ENCODE data around the gene VPS13D.

Gene VPS13D

DNA sequence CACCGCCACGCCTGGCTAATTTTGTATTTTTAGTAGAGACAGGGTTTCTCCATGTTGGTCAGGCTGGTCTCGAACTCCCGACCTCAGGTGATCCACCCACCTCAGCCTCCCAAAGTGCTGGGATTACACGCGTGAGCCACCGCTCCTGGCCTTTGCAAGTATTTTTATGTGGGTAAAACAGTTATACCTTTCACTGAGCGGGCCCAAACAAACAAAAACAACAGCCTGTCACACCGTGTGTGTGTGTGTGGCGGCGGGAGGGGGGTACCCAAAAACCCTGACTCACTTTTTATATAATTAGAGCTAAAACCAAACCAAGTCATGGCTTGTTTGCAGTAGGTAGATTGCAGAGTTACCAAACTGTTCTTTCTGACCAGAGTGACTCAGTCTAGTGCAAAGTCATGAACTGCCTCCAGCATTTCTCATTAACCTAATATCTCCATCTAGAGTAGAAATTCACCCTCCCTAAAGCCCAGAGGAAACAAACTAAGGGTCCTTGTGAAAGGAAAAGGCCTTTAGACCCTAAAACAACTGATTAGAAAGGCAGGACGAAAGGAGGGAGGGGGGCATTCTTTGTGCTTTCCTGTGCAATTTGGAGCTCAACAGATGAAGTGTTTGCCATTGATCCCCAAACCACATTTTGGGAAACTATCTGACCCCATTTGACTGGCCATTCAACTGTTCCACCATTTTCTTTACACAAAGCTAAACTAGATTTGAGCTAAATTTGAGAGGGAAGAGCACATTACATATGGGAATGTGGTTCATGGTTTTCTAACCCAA, 207.2 kb downstream of the VPS13D start:
- no peak overlapping the region for H3K27ac ChIP-seq
- no peak overlapping the region for H3K4me3 ChIP-seq
- no peak overlapping the region for H3K9ac ChIP-seq (ENCODE audit: insufficient read length)
- TF ChIP-seq EZH2 (IDR thresholded peaks at IDR 0.05), result no peak
- no peak for DNase-seq (ENCODE audit: low read depth, low spot score)
- no peaks in the 10 kb centered on the region for H3K36me3 ChIP-seq (ENCODE audit: insufficient read depth, low read length)
- H3K9me3 ChIP-seq (ENCODE audit: low read depth, low read length), result no peaks in the 10 kb centered on the region

DNA sequence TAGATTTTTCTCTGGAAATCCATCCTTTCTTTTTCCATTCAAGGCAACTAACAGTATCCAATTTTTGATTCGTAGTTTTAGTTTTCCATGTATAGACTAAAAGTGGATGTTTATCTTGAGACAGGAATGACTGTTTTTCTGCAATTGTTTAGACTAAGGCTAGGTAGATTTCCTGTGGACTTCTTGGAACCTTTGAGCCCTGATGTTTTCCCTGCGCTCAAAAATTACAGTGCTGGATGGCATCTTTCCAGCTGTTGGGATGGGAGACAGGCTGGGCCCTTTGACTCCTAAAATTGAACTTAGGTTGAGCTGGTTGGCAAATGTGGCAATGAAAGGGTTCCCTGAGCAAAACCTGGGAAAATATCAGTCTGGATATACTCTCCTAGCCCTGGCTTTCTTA, 207.8 kb downstream of the VPS13D start:
- no peak overlapping the region for H3K9ac ChIP-seq (ENCODE audit: insufficient read length)
- H3K9me3 ChIP-seq (ENCODE audit: low read depth, low read length), result no peaks in the 10 kb centered on the region
- H3K36me3 ChIP-seq (ENCODE audit: insufficient read depth, low read length), result no peaks in the 10 kb centered on the region
- H3K27ac ChIP-seq, result no peak overlapping the region
- TF ChIP-seq EZH2 (IDR thresholded peaks at IDR 0.05) (no peak), FOXP2 (optimal IDR thresholded peaks at IDR 0.05; ENCODE audit: control extremely low read depth, extremely low read length, insufficient read depth) (no peak), POLR2AphosphoS5 (IDR thresholded peaks at IDR 0.05; ENCODE audit: borderline replicate concordance, low read depth, low read length) (no peak)
- DNase-seq (ENCODE audit: low read depth, low spot score), result no peak
- no peak overlapping the region for H3K4me3 ChIP-seq

DNA sequence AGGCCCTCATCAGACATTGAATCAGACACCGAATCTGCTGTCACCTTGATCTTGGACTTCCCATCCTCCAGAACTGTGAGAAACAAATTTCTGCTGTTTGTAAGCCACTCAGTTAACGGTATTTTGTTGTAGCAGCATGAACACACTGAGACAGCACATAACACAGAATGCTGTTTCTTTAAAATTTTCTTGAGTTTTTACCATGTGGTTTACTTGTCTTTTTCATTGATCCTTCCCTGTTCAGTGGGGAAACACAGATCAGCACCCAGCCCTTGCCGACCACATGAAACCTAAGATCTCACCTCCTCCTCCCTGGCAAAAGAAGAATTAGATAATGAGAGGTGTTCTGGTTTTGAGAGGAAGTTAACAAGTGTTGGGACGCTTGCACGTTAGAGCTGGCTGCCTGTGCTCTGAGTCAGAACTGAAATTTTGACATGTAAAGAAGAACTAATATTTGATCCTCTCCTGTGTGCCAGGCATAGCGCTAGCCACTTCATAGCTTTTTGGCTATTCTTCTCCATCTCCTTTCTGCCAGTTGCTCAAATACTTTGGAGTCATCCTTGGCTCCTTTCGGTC, 208.6 kb downstream of the VPS13D start:
- Histone ChIP-seq H3K27ac (no peak overlapping the region), H3K9ac (ENCODE audit: insufficient read length) (no peak overlapping the region), H3K9me3 (ENCODE audit: low read depth, low read length) (no peaks in the 10 kb centered on the region), H3K36me3 (ENCODE audit: insufficient read depth, low read length) (no peaks in the 10 kb centered on the region), H3K4me3 (no peak overlapping the region)
- TF ChIP-seq FOXP2 (optimal IDR thresholded peaks at IDR 0.05; ENCODE audit: control extremely low read depth, extremely low read length, insufficient read depth), result no peak
- no peak for TF ChIP-seq POLR2AphosphoS5 (IDR thresholded peaks at IDR 0.05; ENCODE audit: borderline replicate concordance, low read depth, low read length)
- no peak for TF ChIP-seq EZH2 (IDR thresholded peaks at IDR 0.05)
- no peak for DNase-seq (ENCODE audit: low read depth, low spot score)

DNA sequence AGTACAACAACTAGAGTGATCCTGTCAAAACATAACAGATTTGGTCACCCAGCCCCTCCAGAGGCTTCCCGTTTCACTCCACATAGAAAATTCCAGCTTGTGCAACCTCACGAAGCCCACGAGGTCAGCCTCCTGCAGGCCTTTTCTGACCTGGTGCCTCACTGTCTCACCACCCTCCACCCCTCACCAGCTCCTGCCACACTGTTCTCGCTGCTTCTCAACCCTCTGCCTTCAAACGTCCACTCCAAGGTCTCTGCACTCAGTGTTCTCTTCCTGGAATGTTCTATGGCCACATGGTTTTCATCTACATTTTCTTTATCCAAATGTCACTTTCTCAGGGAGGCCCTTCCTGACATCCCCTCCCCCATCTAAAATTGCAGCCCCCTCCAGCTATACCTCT, 209.2 kb downstream of the VPS13D start:
- no peaks in the 10 kb centered on the region for H3K9me3 ChIP-seq (ENCODE audit: low read depth, low read length)
- no peak for TF ChIP-seq FOXP2 (optimal IDR thresholded peaks at IDR 0.05; ENCODE audit: control extremely low read depth, extremely low read length, insufficient read depth)
- no peak for TF ChIP-seq EZH2 (IDR thresholded peaks at IDR 0.05)
- no peak for TF ChIP-seq POLR2AphosphoS5 (IDR thresholded peaks at IDR 0.05; ENCODE audit: borderline replicate concordance, low read depth, low read length)
- no peak overlapping the region for H3K9ac ChIP-seq (ENCODE audit: insufficient read length)
- H3K36me3 ChIP-seq (ENCODE audit: insufficient read depth, low read length), result no peaks in the 10 kb centered on the region
- DNase-seq (ENCODE audit: low read depth, low spot score), result no peak
- H3K4me3 ChIP-seq, result no peak overlapping the region
- no peak overlapping the region for H3K27ac ChIP-seq

DNA sequence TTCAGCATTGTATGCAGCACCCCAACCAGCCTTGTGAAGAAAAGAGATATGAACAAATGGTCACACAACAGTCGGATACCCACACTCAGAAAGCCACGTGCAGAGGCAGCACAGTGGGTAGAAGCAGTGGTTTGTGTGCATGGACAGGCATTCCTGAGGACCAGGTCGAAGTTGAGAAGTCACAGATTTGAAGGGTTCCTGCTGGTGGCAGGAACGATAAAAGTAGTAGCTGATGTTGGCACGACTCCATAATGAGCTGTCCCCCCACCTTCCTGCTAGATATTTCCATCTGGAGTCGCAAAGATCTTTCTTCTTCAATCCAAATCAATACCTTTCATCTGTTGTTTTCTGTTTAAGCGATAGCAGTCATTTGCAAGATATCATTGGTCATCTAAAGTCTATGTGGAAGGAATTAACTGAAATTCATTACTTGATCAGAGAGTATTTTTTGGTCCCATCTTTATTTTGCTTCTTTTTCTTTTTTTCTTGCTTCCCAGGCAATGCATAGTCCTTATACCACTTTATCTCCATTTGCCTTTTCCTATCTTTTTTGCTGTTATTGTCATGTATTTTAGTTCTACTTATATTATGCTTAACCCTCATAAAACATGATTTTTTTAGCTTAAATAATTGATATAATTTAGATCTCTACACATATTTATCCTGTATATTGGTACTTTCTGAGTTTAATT, 211.7 kb downstream of the VPS13D start:
- Histone ChIP-seq H3K9ac (ENCODE audit: insufficient read length) (no peak overlapping the region), H3K9me3 (ENCODE audit: low read depth, low read length) (no peaks in the 10 kb centered on the region), H3K27ac (no peak overlapping the region)

DNA sequence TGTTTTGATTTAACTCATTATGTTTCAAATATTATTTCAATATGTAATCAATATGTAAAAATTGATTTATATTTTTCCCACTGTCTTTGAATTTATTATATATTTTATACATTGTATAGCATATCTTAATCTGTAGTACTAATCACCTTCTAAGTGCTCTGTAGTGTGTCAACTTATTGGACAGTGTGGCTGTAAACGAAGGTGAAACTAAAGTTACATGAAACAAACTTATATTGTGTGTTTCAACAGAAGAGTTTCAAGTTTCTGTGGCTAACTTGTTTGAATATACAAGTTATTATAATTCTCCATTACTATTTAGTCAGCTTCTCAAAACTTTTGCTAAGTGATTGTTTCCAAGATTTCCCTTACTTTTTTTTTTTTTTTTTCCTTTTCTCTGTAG, 212.4 kb downstream of the VPS13D start:
- Histone ChIP-seq H3K27ac (no peak overlapping the region), H3K9me3 (ENCODE audit: low read depth, low read length) (no peaks in the 10 kb centered on the region), H3K4me3 (no peak overlapping the region), H3K9ac (ENCODE audit: insufficient read length) (no peak overlapping the region), H3K36me3 (ENCODE audit: insufficient read depth, low read length) (no peaks in the 10 kb centered on the region)
- no peak for DNase-seq (ENCODE audit: low read depth, low spot score)
- TF ChIP-seq FOXP2 (optimal IDR thresholded peaks at IDR 0.05; ENCODE audit: control extremely low read depth, extremely low read length, insufficient read depth) (no peak), POLR2AphosphoS5 (IDR thresholded peaks at IDR 0.05; ENCODE audit: borderline replicate concordance, low read depth, low read length) (no peak), EZH2 (IDR thresholded peaks at IDR 0.05) (no peak)

More for the DNA sequence above, 211.7 kb downstream of the VPS13D start:
- TF ChIP-seq POLR2AphosphoS5 (IDR thresholded peaks at IDR 0.05; ENCODE audit: borderline replicate concordance, low read depth, low read length) (no peak), EZH2 (IDR thresholded peaks at IDR 0.05) (no peak), FOXP2 (optimal IDR thresholded peaks at IDR 0.05; ENCODE audit: control extremely low read depth, extremely low read length, insufficient read depth) (no peak)
- no peak for DNase-seq (ENCODE audit: low read depth, low spot score)
- H3K36me3 ChIP-seq (ENCODE audit: insufficient read depth, low read length), result no peaks in the 10 kb centered on the region
- H3K4me3 ChIP-seq, result no peak overlapping the region

DNA sequence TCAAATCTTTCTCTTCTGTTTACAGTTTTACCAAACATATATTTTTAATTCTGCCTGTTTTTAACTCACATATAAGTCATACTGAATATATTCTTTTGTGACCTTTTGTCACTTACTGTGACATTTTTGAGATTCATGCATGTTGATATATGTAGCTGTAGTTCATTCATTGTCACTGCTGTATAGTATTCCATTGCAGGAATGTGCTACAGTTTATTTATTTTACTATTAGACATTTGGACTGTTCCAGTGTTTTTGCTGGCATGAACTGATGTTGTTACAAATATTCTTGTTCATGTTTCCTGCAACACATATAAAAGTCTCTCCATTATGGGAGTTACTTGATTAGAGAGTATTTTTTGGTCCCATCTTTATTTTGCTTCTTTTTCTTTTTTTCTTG, 213.3 kb downstream of the VPS13D start:
- TF ChIP-seq FOXP2 (optimal IDR thresholded peaks at IDR 0.05; ENCODE audit: control extremely low read depth, extremely low read length, insufficient read depth), result no peak
- no peak for TF ChIP-seq EZH2 (IDR thresholded peaks at IDR 0.05)
- no peak for TF ChIP-seq POLR2AphosphoS5 (IDR thresholded peaks at IDR 0.05; ENCODE audit: borderline replicate concordance, low read depth, low read length)
- no peak for DNase-seq (ENCODE audit: low read depth, low spot score)
- Histone ChIP-seq H3K36me3 (ENCODE audit: insufficient read depth, low read length) (no peaks in the 10 kb centered on the region), H3K27ac (no peak overlapping the region), H3K4me3 (no peak overlapping the region), H3K9ac (ENCODE audit: insufficient read length) (no peak overlapping the region), H3K9me3 (ENCODE audit: low read depth, low read length) (no peaks in the 10 kb centered on the region)

DNA sequence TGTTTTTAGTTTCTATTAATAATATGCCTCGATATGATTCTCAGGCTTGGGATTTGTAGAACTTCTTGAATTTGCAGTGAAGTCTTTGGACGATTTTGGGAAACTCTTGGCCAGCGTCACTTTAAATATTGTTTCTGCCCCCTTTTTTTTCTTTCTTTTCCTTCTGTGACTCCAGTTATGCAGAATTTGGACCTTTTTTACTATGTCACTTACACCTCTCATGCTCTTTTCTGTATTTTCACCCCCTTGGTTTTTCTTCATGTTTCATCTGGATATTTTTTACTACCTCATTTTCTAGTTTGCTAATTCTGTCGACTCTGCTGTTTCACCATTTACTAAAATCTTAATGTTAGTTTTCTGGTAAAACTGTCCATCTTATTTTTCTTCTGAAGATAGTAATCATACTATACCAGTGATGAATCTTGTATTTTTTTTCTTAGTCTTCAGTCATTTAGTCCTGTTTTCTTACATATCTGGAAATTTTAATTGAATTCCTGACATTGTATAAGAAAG, 214.6 kb downstream of the VPS13D start:
- Histone ChIP-seq H3K4me3 (no peak overlapping the region), H3K36me3 (ENCODE audit: insufficient read depth, low read length) (no peaks in the 10 kb centered on the region), H3K9me3 (ENCODE audit: low read depth, low read length) (no peaks in the 10 kb centered on the region), H3K9ac (ENCODE audit: insufficient read length) (no peak overlapping the region), H3K27ac (no peak overlapping the region)
- TF ChIP-seq POLR2AphosphoS5 (IDR thresholded peaks at IDR 0.05; ENCODE audit: borderline replicate concordance, low read depth, low read length) (no peak), EZH2 (IDR thresholded peaks at IDR 0.05) (no peak), FOXP2 (optimal IDR thresholded peaks at IDR 0.05; ENCODE audit: control extremely low read depth, extremely low read length, insufficient read depth) (no peak)
- DNase-seq (ENCODE audit: low read depth, low spot score), result no peak

All from SK-N-MC (cell line).